ENCODE results near the gene F2RL2.

DNA sequence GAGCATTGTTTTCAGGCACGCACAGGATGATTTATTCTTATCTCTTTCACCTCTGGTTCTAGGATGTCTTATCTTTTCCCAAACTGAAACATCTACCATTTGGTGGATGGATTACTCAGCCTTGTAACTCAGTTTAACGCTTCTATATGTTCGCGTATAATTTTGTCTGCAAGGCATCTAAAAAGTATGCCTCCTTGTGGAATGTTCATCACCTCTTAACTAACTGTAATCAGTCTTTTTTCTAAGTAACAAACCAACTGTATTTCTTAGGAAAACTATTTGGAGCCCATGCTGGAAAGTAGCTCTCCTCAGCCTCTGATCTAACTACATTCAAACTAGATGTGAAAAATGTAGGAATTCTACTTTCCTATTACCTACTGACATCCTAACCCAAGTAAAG, 11.5 kb upstream of the F2RL2 start:
- TF ChIP-seq, protein P1, sequence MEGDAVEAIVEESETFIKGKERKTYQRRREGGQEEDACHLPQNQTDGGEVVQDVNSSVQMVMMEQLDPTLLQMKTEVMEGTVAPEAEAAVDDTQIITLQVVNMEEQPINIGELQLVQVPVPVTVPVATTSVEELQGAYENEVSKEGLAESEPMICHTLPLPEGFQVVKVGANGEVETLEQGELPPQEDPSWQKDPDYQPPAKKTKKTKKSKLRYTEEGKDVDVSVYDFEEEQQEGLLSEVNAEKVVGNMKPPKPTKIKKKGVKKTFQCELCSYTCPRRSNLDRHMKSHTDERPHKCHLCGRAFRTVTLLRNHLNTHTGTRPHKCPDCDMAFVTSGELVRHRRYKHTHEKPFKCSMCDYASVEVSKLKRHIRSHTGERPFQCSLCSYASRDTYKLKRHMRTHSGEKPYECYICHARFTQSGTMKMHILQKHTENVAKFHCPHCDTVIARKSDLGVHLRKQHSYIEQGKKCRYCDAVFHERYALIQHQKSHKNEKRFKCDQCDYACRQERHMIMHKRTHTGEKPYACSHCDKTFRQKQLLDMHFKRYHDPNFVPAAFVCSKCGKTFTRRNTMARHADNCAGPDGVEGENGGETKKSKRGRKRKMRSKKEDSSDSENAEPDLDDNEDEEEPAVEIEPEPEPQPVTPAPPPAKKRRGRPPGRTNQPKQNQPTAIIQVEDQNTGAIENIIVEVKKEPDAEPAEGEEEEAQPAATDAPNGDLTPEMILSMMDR (IDR thresholded peaks at IDR 0.05) = no peak
- no peak for TF ChIP-seq POLR2A (IDR thresholded peaks at IDR 0.05; ENCODE audit: low read depth)

Measured in esophagus muscularis mucosa (tissue), 3 donors.